Measurements from ENCODE around the gene AGBL4.

DNA sequence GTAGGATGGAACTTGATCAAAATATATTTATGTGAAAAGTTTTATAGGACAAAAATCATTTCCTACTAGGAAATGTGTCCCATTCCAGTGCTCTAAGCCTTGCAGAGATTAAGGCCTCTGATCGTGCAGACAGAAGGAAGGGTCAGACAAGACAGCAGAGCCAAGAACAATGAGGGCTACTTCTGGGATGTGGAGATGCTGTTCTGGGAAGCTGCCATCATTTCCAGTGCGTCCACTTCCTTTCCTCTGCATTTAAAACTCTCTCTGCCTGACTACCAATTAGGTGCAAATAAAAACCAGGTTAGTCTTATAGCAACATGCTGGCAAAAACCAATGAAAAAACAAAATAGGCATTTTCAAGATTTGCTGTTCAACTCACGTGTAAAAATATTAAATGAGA is 1283.1 kb downstream of the AGBL4 start:
- TF ChIP-seq EZH2 (IDR thresholded peaks at IDR 0.05) (no peak), POLR2AphosphoS5 (IDR thresholded peaks at IDR 0.05; ENCODE audit: borderline replicate concordance, low read depth, low read length) (no peak)

All from SK-N-MC (cell line).